GM21717 (cell line): ENCODE data around the gene TFAP2A.

Source experiments
- ATAC-seq: cut with Tn5 transposase; IDR thresholded peaks from one replicate; pipeline ENCODE4 v1.9.1; 2021; ENCODE audit warnings: mild to moderate bottlenecking, moderate library complexity; ENCODE audit not compliant: unreplicated experiment

Gene TFAP2A

GRCh38 chr6:10413850-10414738 lies 780 bp downstream of the TFAP2A start:
- ATAC-seq = no peak

GRCh38 chr6:10413262-10413849 lies 1.5 kb downstream of the TFAP2A start:
- no peak for ATAC-seq

GRCh38 chr6:10412461-10413261 lies 2.2 kb downstream of the TFAP2A start:
- peak; percentile 16 for ATAC-seq

- ATAC-seq = peak; percentile 66
Measured at GRCh38 chr6:10411971-10412460, 2.9 kb downstream of the TFAP2A start.

GRCh38 chr6:10411131-10411970 lies 3.5 kb downstream of the TFAP2A start:
- peak; percentile 6 for ATAC-seq

- no peak for ATAC-seq
Measured at GRCh38 chr6:10410207-10411050, 4.4 kb downstream of the TFAP2A start.

- ATAC-seq = no peak
Measured at GRCh38 chr6:10409731-10410206, 5.1 kb downstream of the TFAP2A start.

GRCh38 chr6:10409233-10409721 lies 5.6 kb downstream of the TFAP2A start:
- no peak for ATAC-seq

- no peak for ATAC-seq
Measured at GRCh38 chr6:10408457-10408856, 6.4 kb downstream of the TFAP2A start.

- no peak for ATAC-seq
Measured at GRCh38 chr6:10407674-10408054, 7.2 kb downstream of the TFAP2A start.

GRCh38 chr6:10407018-10407673 lies 7.7 kb downstream of the TFAP2A start:
- no peak for ATAC-seq

GRCh38 chr6:10406556-10406955 lies 8.3 kb downstream of the TFAP2A start:
- no peak for ATAC-seq

GRCh38 chr6:10405513-10405900 lies 9.4 kb downstream of the TFAP2A start:
- no peak for ATAC-seq

- no peak for ATAC-seq
Measured at GRCh38 chr6:10404799-10405512, 9.9 kb downstream of the TFAP2A start.

GRCh38 chr6:10404107-10404798 lies 10.6 kb downstream of the TFAP2A start:
- peak; percentile 97 for ATAC-seq

- peak; percentile 25 for ATAC-seq
Measured at GRCh38 chr6:10403385-10404106, 11.3 kb downstream of the TFAP2A start.
